Type B pancreatic cell (in vitro differentiated cells): ENCODE results near the gene NUBPL. TPM values are rescaled to one million over a fixed set of nuclear protein-coding genes. Genes with fewer than 3 reads are reported as not detected.

Experiments used
- DNase-seq: peaks from one replicate; pipeline ENCODE4 v3.0.0; 2021; ENCODE audit warnings: mixed read lengths; ENCODE audit not compliant: unreplicated experiment; ENCODE audit errors: extremely low spot score
- H3K27ac Mint-ChIP-seq: 2 replicates; pipeline ENCODE4 v1.8.0; 2021; ENCODE audit warnings: mild to moderate bottlenecking, mixed read lengths
- H3K27me3 Mint-ChIP-seq: 2 replicates; pipeline ENCODE4 v1.8.0; 2021; ENCODE audit warnings: mixed read lengths
- H3K36me3 Mint-ChIP-seq: 2 replicates; pipeline ENCODE4 v1.8.0; 2021; ENCODE audit warnings: mixed read lengths
- H3K4me1 Mint-ChIP-seq: one replicate; pipeline ENCODE4 v1.8.0; 2021; ENCODE audit warnings: mixed read lengths; ENCODE audit not compliant: unreplicated experiment
- H3K4me3 Mint-ChIP-seq: 2 replicates; pipeline ENCODE4 v1.8.0; 2021; ENCODE audit warnings: mild to moderate bottlenecking, mixed read lengths
- H3K9me3 Mint-ChIP-seq: 2 replicates; pipeline ENCODE4 v1.8.0; 2021; ENCODE audit warnings: mixed read lengths
- CTCF ChIP-seq: fragments of 200-600 bp; sonication (generic); conservative IDR thresholded peaks from 2 replicates; pipeline ENCODE4 v1.5.0; 2021; ENCODE audit warnings: antibody characterized with exemption, mild to moderate bottlenecking
- total RNA-seq: library from RNA; stranded (reverse); gene quantifications from 2 replicates; pipeline ENCODE4 v1.2.1, GENCODE V29; 2021; ENCODE audit warnings: low replicate concordance

NUBPL gene
- total RNA-seq, 1 donor from 2014 or later, result 16.5 TPM

- H3K9me3 Mint-ChIP-seq, result no peaks in the 10 kb centered on the region
- no peaks in the 10 kb centered on the region for H3K27me3 Mint-ChIP-seq
- H3K4me1 Mint-ChIP-seq, result peaks cover 19% of the 10 kb centered on the region
- no peak for DNase-seq
- TF ChIP-seq CTCF, result no peak
- no peak overlapping the region for H3K27ac Mint-ChIP-seq
- no peaks in the 10 kb centered on the region for H3K36me3 Mint-ChIP-seq
- no peak overlapping the region for H3K4me3 Mint-ChIP-seq
Measured at GRCh38 chr14:31898838-31899528, 337.8 kb downstream of the NUBPL start.

- Mint-ChIP-seq H3K36me3 (no peaks in the 10 kb centered on the region), H3K4me3 (no peak overlapping the region), H3K9me3 (no peaks in the 10 kb centered on the region), H3K27ac (no peak overlapping the region), H3K27me3 (no peaks in the 10 kb centered on the region), H3K4me1 (no peaks in the 10 kb centered on the region)
- no peak for TF ChIP-seq CTCF
- DNase-seq, result no peak
Measured at GRCh38 chr14:31902002-31902401, 340.8 kb downstream of the NUBPL start.

- TF ChIP-seq CTCF, result no peak
- DNase-seq, result no peak
- no peaks in the 10 kb centered on the region for H3K4me1 Mint-ChIP-seq
Measured at GRCh38 chr14:31902945-31903646, 341.9 kb downstream of the NUBPL start.

GRCh38 chr14:31909977-31910376 lies 348.8 kb downstream of the NUBPL start:
- Mint-ChIP-seq H3K4me3 (no peak overlapping the region), H3K27me3 (no peaks in the 10 kb centered on the region), H3K27ac (no peak overlapping the region), H3K4me1 (no peaks in the 10 kb centered on the region), H3K36me3 (no peaks in the 10 kb centered on the region), H3K9me3 (peaks cover 12% of the 10 kb centered on the region)
- no peak for TF ChIP-seq CTCF
- DNase-seq, result no peak

More at GRCh38 chr14:31902945-31903646, 341.9 kb downstream of the NUBPL start:
- Mint-ChIP-seq H3K36me3 (no peaks in the 10 kb centered on the region), H3K4me3 (no peak overlapping the region), H3K27me3 (no peaks in the 10 kb centered on the region), H3K9me3 (no peaks in the 10 kb centered on the region), H3K27ac (no peak overlapping the region)

Other genes with a start within 250 kb of the NUBPL start
- gene HEATR5A, start 140.9 kb upstream of the NUBPL start, total RNA-seq, result 26.3 and 27.3 TPM in 2 replicates
- 23.2 and 26.5 TPM in 2 replicates for gene DTD2, start 103.9 kb upstream of the NUBPL start, total RNA-seq
- not detected in 2 replicates for gene GPR33, start 73.4 kb upstream of the NUBPL start, total RNA-seq